ENCODE measurements around the gene TREX2.

The TREX2 gene

DNA sequence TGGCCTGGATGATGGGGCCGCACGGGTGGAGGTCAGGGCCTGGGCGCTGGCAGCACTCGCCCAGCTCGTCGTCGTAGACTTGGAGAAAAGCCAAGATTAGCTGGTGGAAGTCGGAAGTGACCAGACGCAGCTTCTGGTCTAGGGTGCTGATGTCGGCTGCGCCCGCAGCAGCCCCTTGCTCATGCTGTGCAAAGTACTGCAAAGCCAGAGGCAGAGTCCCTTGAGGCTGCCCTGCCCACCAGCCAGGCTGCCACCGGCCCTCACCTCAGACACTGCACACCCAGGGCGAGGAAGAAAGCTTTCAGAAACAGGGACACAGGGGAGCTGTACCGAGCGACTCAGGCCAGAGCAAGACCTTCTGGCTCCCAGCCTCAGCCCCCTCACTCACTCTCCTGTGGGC lies 9.7 kb upstream of the TREX2 start:
- no peaks in the 10 kb centered on the region for H3K4me1 Mint-ChIP-seq
- no peak overlapping the region for H3K4me3 Mint-ChIP-seq
- no peak overlapping the region for H3K27ac Mint-ChIP-seq
- H3K9me3 Mint-ChIP-seq, result no peaks in the 10 kb centered on the region
- no peaks in the 10 kb centered on the region for H3K27me3 Mint-ChIP-seq
- H3K36me3 Mint-ChIP-seq, result peaks cover 14 to 17% of the 10 kb centered on the region in 2 donors
- DNase-seq, result no peak
- no peak for ATAC-seq (replicated peaks)

DNA sequence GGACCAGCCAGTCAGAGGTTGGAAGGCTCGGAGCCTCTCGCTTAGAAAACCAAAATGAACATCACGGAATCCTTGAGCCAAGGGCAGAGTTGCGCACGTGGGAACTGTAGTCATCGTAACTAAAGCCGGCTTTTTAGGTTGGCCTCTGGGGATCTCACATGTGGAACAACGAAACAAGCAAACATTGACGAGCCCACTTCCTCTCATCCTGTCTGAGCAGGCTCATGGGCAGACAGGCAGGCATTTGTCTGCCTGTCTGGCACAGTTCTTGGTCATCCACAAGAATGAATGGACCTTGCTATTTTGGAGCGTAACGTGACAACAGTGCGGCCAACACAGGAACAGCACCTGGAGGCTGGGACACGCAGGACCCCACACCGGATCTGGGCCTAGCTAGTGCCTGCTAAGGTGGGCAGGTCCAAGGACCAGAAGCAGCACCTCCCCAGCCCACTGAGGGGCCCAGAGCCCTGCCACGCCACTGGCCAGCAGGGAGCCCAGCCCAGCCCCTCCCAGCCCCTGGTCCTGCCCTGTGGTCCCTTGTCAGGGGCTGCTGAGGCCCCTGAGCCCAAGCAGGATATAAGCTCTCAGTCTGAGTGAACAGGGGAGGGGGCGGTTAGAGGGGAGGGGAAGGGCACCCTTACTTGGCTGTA lies 9.2 kb upstream of the TREX2 start:
- no peaks in the 10 kb centered on the region for H3K9me3 Mint-ChIP-seq
- peaks cover 15 to 18% of the 10 kb centered on the region in 2 donors for H3K36me3 Mint-ChIP-seq
- H3K4me3 Mint-ChIP-seq, result no peak overlapping the region
- no peaks in the 10 kb centered on the region for H3K27me3 Mint-ChIP-seq
- DNase-seq, result no peak
- no peak overlapping the region for H3K27ac Mint-ChIP-seq
- ATAC-seq (replicated peaks), result no peak
- H3K4me1 Mint-ChIP-seq, result no peaks in the 10 kb centered on the region

DNA sequence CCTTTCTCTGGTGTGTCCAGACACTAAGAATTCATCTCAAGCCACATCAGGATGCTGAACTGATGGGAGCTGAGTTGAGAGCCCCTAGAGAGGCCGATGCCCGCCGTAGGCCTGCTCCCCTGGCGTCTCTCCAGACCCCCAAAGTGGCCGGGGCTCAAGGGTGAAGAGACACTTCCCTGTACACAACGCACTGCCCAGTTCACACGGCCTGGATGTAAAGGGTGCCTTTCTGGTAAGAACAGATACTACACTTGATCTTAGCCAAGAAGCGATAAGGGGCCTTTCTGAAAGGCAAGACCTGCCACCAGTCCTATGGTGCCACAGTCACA lies 5.1 kb upstream of the TREX2 start:
- Mint-ChIP-seq H3K4me1 (no peaks in the 10 kb centered on the region), H3K27ac (no peak overlapping the region), H3K36me3 (peaks cover 11 to 15% of the 10 kb centered on the region in 2 donors), H3K27me3 (no peaks in the 10 kb centered on the region), H3K4me3 (no peak overlapping the region), H3K9me3 (no peaks in the 10 kb centered on the region)
- ATAC-seq (replicated peaks) (no peak), DNase-seq (no peak)

DNA sequence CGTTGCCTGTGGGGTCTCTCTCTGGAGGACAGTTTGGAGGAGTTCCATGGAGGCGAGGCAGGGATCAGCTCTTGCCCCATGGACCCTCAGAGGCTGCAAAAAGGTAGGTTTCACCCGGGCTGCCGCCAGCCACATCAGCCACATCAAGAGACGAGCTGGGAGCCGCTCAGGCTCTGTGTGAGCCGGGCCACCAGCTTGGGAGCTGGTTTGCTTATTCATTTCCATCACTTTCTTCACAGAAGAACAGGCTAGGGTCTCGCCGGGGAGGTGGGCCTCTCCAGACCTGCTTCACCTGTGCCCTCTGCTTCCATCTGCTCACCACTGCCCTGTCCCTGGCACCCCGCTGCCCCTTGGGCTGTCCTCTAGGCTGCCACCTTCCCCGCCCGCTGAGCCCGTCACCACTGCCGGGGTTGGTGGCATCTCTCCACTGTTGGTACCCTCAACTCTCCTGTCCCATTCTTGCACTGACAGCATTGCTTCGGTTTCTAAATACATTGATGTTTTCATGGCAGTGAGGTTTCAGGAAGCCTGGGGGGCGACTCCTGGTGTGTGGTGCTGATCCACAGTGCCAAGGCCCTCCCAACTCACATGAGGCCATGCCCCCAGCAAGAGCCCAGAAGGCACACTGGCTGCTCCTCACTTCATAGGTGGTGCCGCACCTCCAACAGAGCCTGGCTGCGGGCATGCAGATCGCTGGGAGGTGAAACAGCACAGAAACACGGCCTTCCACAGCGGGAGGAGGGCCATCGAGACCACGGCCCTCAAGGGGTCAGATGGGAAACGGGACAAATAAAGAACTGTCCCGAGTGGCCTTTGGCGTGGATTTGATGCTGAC lies 4.5 kb upstream of the TREX2 start:
- peaks cover 11 to 15% of the 10 kb centered on the region in 2 donors for H3K36me3 Mint-ChIP-seq
- ATAC-seq (replicated peaks), result no peak
- no peaks in the 10 kb centered on the region for H3K9me3 Mint-ChIP-seq

DNA sequence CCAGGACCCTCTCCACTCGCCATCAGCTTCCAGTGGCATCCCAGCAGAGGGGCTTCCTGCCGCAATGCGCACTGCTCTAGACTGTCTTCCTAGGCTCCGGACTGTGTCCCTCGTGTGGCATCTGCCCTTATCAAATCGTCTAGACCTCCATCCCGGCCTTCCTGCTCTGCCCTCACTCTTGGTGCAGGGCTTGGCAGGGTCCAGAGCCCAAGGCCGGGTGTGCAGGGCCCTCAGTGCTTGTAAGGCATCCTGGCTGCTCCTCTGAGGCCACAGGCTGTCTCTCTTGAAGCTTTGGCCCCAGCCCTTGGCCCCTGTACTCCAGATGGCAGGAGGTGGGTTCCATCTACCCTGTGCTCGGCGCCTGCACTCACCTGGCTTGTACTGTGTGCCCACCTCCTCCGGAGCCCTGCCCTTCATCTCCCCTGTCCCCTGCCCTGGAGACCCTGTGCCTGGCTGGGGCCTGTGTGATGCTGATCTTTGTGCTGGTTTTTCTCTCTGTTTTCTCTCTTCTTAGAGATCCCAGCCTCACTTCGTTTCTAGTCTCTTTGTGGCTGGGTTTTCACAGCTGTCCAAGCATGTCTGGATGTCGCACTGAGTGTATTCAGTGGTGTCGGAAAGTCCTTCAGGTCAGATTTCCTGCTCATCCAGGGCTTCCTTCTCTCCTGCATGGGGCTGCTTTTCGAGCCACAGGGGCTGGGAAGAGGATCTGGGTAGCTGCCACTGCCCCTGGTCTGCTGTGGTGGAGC lies 3.7 kb upstream of the TREX2 start:
- Mint-ChIP-seq H3K4me3 (no peak overlapping the region), H3K9me3 (no peaks in the 10 kb centered on the region), H3K27ac (no peak overlapping the region), H3K4me1 (no peaks in the 10 kb centered on the region), H3K36me3 (peaks cover 12 to 15% of the 10 kb centered on the region in 2 donors), H3K27me3 (no peaks in the 10 kb centered on the region)
- no peak for DNase-seq
- ATAC-seq (replicated peaks), result no peak

More for the DNA sequence above, 4.5 kb upstream of the TREX2 start:
- Mint-ChIP-seq H3K27ac (no peak overlapping the region), H3K4me3 (no peak overlapping the region), H3K4me1 (no peaks in the 10 kb centered on the region), H3K27me3 (no peaks in the 10 kb centered on the region)
- DNase-seq, result no peak

DNA sequence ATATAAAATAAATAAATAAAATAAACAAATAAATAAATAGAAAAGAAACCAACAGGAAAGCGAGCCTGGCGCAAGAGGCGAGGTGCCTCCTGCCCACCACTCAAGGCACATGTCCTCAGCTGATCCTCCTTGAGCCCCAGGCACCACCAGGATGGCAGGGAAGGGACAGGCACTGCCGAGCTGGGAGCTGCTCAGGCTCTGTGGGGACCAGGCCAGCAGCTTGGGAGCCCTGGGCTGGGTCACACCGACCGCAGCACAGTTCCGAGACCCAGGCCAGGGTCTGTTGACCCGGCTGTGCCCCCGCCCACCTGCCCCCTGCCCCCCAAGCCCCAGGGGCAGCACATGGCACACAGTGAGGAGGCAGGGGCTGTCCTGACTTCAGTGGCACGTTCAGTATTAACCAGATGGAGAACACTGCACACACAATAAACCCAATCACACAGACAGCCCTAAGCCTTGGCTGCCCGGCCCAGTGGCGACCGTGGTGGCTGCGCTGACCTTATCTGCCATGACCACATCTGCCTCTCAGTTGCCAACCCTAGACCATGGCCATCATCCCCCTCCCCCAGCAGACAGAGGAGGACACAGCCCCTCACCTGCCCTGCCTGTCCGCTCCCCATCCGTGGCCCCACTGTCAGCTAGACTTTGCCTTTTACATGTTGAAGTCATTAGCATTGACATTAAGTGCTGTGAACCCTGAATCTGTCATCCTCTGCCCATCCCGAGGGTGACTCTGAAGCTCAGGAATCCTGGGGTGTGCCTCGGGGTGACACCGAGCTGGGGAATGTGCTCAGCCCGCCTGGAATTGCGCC lies 2.9 kb upstream of the TREX2 start:
- Mint-ChIP-seq H3K4me3 (no peak overlapping the region), H3K27ac (no peak overlapping the region), H3K36me3 (peaks cover 12 to 14% of the 10 kb centered on the region in 2 donors), H3K9me3 (no peaks in the 10 kb centered on the region), H3K27me3 (no peaks in the 10 kb centered on the region), H3K4me1 (no peaks in the 10 kb centered on the region)
- DNase-seq (no peak), ATAC-seq (replicated peaks) (no peak)

DNA sequence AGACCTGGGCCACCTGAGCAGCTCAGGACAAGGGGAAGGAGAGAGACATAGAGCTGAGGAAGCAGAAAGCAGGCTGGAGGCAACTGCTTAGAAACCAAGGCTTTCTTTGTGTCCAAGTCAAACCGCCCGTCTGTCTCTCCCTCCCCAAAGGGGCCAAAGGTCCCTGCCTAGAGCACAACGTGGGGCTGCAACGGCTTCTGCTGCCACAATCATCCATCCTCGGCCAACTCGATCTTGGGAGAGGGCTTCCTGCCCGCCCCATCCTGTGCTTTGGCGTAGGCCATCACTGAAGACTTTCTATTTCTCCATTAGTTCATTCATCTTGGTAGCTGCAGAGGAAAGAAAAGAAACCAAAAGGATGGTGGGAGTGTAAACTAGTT lies 1.7 kb upstream of the TREX2 start:
- peaks cover 10 to 12% of the 10 kb centered on the region in 2 donors for H3K36me3 Mint-ChIP-seq
- no peak overlapping the region for H3K27ac Mint-ChIP-seq
- no peak overlapping the region for H3K4me3 Mint-ChIP-seq
- H3K4me1 Mint-ChIP-seq, result no peaks in the 10 kb centered on the region
- H3K27me3 Mint-ChIP-seq, result no peaks in the 10 kb centered on the region
- no peaks in the 10 kb centered on the region for H3K9me3 Mint-ChIP-seq
- no peak for ATAC-seq (replicated peaks)
- no peak for DNase-seq

DNA sequence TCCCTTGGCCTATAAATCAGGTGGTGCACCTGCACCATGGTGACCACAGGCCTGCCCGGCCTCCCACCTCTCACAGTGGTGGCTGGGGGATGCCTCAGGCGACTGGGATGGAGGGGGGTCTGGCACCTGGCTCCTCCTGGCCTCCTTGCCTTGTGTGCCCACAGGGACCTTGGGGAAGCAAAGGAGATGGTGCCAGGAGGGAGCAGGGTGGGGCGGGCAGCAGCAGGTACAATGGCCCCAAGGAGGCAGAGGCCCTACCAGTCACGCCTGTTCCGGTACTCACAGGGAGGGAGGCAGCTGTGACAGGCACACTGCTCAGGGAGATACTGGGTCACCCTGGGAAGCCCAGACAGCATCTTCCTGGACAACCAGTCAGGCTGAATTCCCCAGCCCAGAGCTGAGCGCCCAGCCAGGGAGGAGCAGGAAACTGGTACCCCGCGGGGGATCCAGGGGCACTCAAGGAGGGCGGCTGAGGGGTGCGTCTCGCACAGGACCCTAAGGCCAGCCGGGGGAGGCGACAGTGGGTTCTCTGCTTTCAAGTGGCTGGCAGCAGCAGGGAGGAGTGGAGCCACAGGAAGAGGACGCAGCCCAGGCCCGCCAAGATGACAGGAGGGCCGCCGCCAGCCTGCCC lies 1.2 kb upstream of the TREX2 start:
- no peak overlapping the region for H3K4me3 Mint-ChIP-seq
- H3K27me3 Mint-ChIP-seq, result no peaks in the 10 kb centered on the region
- no peaks in the 10 kb centered on the region for H3K9me3 Mint-ChIP-seq

DNA sequence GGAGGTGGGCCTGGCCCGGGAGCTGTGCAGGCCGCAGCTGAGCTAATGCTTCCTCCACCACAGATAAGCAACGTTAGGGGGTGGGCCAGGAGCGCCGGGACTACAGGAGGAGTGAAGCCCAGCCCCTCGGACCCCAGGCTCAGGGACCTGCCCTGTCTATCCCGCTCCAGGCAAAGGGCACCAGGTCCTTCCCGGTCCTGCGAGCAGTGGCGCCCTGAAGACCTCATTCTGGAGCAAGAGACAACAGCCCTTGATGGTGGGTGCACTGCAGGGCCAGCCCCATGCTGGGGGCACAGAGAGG lies 730 bp upstream of the TREX2 start:
- peaks cover 10 to 12% of the 10 kb centered on the region in 2 donors for H3K36me3 Mint-ChIP-seq
- DNase-seq (no peak), ATAC-seq (replicated peaks) (no peak)
- no peaks in the 10 kb centered on the region for H3K27me3 Mint-ChIP-seq
- no peak overlapping the region for H3K27ac Mint-ChIP-seq
- no peaks in the 10 kb centered on the region for H3K9me3 Mint-ChIP-seq
- no peaks in the 10 kb centered on the region for H3K4me1 Mint-ChIP-seq
- no peak overlapping the region for H3K4me3 Mint-ChIP-seq

More for the DNA sequence above, 1.2 kb upstream of the TREX2 start:
- H3K4me1 Mint-ChIP-seq, result no peaks in the 10 kb centered on the region
- ATAC-seq (replicated peaks) (no peak), DNase-seq (no peak)
- H3K36me3 Mint-ChIP-seq, result peaks cover 10 to 12% of the 10 kb centered on the region in 2 donors
- no peak overlapping the region for H3K27ac Mint-ChIP-seq

DNA sequence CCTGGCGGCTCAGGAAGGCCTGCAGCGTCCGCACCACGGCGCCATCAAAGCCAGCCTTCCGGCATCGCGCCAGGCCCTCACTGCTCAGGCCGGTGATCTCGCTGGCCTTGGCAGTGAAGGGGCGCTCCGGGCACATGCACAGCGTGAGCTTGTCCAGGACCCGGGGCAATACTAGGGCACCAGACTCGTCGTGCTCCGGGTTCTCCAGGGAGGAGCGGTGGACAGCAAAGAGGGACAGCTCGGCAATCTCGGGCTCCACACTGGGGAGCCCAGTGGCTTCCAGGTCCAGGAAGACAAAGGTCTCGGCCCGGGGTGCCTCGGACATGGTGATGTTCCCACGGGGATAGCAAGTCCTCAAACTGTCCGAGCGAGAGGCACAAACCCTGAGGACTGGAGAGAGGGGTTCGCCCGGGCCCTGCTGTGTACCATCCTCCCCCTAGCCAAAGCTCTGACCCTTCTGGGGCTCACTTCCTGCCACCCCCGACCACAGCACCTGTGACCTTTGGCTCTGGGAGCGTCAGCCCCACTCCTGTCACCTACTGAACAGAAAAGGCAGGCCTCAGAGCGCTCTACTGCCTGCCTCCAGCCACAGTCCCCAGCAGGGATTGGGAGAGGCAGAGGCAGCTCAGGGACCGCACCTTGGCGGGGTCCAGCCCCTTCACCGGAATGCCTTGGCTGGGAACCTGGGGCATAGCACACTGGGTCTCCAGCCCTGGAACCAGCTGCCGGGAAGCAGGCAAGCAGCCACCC lies 575 bp downstream of the TREX2 start:
- no peaks in the 10 kb centered on the region for H3K4me1 Mint-ChIP-seq
- H3K9me3 Mint-ChIP-seq, result no peaks in the 10 kb centered on the region
- H3K36me3 Mint-ChIP-seq, result peaks cover 8 to 10% of the 10 kb centered on the region in 2 donors
- DNase-seq (no peak), ATAC-seq (replicated peaks) (no peak)
- H3K27ac Mint-ChIP-seq, result no peak overlapping the region
- H3K27me3 Mint-ChIP-seq, result no peaks in the 10 kb centered on the region
- H3K4me3 Mint-ChIP-seq, result no peak overlapping the region

DNA sequence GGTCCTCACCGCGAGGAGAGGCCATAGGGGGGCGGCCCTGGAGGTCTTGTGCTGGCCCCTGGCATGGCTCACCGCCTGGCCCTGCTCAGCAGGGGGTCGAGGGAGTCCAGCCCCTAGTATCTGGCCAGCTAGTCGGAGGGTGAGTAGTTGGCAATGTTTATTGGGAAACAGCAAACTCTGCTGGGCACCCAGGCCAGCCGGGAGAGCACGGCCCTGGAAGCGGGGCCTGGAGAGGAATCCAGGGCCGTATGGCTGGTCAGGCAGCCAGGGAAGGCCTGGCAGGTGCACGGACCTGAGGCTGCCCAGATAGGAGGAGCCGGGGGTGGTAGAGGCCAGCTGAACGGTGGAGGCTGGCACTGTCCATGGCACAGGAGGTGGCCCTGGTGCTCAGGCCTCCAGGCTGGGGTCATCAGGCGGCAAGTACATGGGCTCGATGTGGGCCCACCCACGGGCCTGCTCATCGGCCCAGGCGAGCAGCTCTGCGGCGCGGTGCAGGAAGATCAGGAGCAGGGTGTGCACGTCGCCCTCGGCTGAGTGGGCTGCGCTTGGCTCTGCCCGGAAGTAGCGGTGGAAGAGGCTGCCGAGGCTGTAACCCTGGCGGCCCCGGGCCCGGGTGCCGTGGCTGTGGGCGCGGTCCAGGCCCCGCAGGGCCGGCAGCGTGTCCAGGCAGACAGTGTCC lies 1.4 kb downstream of the TREX2 start:
- DNase-seq (no peak), ATAC-seq (replicated peaks) (no peak)
- Mint-ChIP-seq H3K27me3 (peaks cover 0 to 4% of the 10 kb centered on the region in 2 donors), H3K4me3 (no peak overlapping the region), H3K36me3 (peaks cover 6 to 8% of the 10 kb centered on the region in 2 donors), H3K9me3 (peaks cover 0 to 5% of the 10 kb centered on the region in 2 donors), H3K27ac (no peak overlapping the region), H3K4me1 (no peaks in the 10 kb centered on the region)

DNA sequence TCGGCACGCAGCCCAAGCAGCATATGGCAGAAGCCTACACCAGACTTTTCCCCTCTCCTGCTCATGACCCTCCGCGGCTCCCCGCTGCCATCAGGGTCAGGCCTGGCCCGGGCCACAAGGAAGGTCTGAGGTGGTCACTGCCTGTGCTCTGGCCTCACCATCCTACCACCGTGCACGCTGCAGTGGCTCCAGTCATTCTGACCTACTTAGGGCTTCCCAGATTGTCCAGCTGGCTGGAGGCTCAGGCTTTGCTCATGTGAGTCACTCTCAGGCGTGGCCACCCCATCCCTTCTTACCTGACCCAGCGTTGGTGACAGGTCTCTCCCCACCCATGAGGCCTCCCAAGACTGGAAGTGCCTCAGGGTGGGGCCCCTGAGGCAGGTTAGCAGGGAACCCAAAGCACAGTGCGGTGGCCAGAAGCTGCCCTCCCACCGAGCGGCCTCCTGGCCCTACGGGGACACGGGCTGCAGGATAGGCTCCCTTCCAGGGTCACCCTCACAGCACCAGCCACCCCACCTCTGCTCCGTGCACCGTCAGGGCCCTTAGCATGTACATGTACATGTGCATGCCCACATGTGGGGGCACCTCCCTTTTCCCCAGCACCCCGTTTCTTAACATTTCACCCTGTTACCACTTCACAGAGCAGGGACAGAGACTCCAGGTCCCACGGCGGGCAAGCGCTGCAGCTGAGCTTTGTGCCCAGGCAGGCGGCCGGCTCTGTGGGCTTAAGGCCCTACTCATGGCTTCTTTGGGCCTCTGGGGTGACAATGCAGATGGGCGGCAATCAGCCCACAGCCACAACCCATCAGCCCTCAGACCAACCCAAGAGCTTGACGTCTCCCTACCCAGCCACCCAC lies 2.2 kb downstream of the TREX2 start:
- H3K27ac Mint-ChIP-seq, result no peak overlapping the region
- H3K36me3 Mint-ChIP-seq, result peaks cover 3% of the 10 kb centered on the region in 2 donors
- peaks cover 4 to 7% of the 10 kb centered on the region in 2 donors for H3K27me3 Mint-ChIP-seq
- DNase-seq (no peak), ATAC-seq (replicated peaks) (no peak)
- H3K4me1 Mint-ChIP-seq, result no peaks in the 10 kb centered on the region
- H3K4me3 Mint-ChIP-seq, result no peak overlapping the region
- peaks cover 0 to 5% of the 10 kb centered on the region in 2 donors for H3K9me3 Mint-ChIP-seq

Data from stimulated activated naive B cell treated with anti-CD40 and anti-IgM and Interleukin-4, amounts not matched to agents 10 μg/mL and 1 μg/mL and 100 μg/mL, for 72 hours (primary cell).